GM23248 (cell line): ENCODE data around the gene MRNIP.

Experiments used
- EZH2 ChIP-seq: fragments of 200-600 bp; sonication (generic); IDR thresholded peaks from 2 replicates; pipeline ENCODE4 v1.6.1; 2018; ENCODE audit warnings: antibody characterized with exemption, mild to moderate bottlenecking; ENCODE audit not compliant: insufficient read depth, poor library complexity, severe bottlenecking
- EZH2phosphoT487 ChIP-seq: fragments of 200-600 bp; sonication (generic); IDR thresholded peaks from 2 replicates; pipeline ENCODE4 v1.6.1; 2018; ENCODE audit warnings: antibody characterized with exemption, moderate library complexity, mild to moderate bottlenecking, low read depth; ENCODE audit not compliant: insufficient read depth

DNA sequence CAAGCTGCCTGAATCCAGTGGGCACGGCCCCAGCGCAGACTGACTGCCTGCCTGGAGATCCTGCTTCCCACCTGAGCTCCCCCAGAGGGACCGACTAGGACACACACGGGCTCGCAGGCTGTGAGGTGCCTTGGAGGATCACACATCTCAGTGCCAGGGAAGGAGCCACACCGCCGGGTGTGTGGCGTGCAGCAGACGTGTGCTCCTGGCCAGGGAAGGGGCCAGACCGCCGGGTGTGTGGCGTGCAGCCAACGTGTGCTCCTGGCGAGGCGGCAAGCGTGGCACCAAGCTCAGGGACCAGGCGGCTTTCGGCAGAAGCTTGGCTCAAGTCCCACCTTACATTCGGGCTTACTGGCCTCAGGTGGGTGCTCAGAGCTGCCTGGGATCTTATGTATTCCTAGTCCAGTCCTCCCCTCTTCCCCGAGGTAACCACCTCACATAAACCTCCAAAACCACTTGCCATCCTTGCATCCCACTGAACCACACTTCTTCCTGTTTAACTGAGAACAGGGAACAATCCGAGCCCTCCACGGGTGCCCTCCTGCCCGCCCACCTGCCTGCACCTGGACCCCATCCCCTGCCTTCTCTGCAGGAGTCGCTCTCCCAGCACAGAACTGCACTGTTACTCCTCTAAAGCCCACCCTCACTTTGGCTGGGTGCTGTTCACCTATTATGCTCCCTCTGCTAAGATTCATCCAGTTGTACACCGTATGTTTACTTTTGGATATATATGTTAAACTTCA is 22.4 kb upstream of the MRNIP start:
- TF ChIP-seq EZH2phosphoT487 = no peak
- no peak for TF ChIP-seq EZH2
